ENCODE results near the gene FGF18. TPM values are rescaled to one million over a fixed set of nuclear protein-coding genes. Genes with fewer than 3 reads are reported as not detected.

FGF18 gene
- total and polyA plus RNA-seq, 9 donors: 0.27 to 7.9 (median 0.53) TPM; not detected in 1

- Histone ChIP-seq H3K27ac (no peak overlapping the region), H3K4me3 (no peak overlapping the region), H3K4me1 (ENCODE audit: insufficient read depth) (no peaks in the 10 kb centered on the region), H3K9me3 (no peaks in the 10 kb centered on the region), H3K27me3 (no peaks in the 10 kb centered on the region), H3K36me3 (no peaks in the 10 kb centered on the region)
- WGBS, 3 donors: 82 to 96% (median 95%) methylated on average over 4 of the region's 4 CpGs
- DNase-seq: no peak
- intact Hi-C loops (cut with DNase I): no loop called here
- TF ChIP-seq POLR2A (IDR thresholded peaks at IDR 0.05) (no peak), EP300 (IDR thresholded peaks at IDR 0.05) (no peak)
- TF ChIP-seq, protein P1, sequence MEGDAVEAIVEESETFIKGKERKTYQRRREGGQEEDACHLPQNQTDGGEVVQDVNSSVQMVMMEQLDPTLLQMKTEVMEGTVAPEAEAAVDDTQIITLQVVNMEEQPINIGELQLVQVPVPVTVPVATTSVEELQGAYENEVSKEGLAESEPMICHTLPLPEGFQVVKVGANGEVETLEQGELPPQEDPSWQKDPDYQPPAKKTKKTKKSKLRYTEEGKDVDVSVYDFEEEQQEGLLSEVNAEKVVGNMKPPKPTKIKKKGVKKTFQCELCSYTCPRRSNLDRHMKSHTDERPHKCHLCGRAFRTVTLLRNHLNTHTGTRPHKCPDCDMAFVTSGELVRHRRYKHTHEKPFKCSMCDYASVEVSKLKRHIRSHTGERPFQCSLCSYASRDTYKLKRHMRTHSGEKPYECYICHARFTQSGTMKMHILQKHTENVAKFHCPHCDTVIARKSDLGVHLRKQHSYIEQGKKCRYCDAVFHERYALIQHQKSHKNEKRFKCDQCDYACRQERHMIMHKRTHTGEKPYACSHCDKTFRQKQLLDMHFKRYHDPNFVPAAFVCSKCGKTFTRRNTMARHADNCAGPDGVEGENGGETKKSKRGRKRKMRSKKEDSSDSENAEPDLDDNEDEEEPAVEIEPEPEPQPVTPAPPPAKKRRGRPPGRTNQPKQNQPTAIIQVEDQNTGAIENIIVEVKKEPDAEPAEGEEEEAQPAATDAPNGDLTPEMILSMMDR (IDR thresholded peaks at IDR 0.05): no peak
Measured at GRCh38 chr5:171482434-171482730, 62.9 kb downstream of the FGF18 start.

DNA sequence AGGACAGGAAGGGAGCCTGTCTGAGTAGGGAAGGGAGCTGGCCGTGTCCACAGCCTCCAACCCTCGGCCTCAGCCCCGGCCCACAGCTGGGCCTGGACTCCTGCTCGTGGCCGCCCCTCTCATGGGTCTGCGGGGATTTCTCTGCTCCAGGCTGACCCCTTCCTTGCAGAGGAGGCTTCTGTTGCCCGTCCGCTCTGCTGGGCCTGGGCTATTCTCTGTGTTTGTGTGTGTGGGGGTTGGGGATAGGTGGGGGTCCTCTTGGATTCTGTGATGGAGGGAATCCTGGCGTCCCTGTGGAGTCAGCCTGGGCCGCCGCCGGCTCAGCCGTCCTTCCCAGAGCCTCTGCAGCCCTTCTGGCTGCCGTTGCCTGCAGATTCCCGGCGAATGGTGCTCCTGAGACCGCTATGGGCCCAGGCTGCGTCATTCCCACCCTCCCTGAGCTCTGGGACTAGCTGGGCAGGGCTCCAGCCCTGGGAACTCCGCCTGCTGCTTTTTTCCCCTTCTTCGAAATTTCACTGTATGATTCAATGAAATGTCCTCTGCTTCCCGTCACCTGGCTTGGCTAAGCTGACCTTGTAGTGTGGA is 64.2 kb downstream of the FGF18 start:
- Histone ChIP-seq H3K9me3 (no peaks in the 10 kb centered on the region), H3K4me3 (no peak overlapping the region), H3K36me3 (no peaks in the 10 kb centered on the region), H3K27me3 (no peaks in the 10 kb centered on the region), H3K4me1 (ENCODE audit: insufficient read depth) (no peaks in the 10 kb centered on the region), H3K27ac (peak overlapping the region in 1 of 2 donors; percentile 30)
- no peak for TF ChIP-seq POLR2A (IDR thresholded peaks at IDR 0.05)
- peak; percentile 33 for TF ChIP-seq EP300 (IDR thresholded peaks at IDR 0.05)
- DNase-seq: peak; percentile 72 to 87 (median 79)
- 39 to 42% (median 41%) methylated on average over 21 of the region's 21 CpGs for WGBS, 3 donors
- intact Hi-C loops (cut with DNase I): no loop called here

DNA sequence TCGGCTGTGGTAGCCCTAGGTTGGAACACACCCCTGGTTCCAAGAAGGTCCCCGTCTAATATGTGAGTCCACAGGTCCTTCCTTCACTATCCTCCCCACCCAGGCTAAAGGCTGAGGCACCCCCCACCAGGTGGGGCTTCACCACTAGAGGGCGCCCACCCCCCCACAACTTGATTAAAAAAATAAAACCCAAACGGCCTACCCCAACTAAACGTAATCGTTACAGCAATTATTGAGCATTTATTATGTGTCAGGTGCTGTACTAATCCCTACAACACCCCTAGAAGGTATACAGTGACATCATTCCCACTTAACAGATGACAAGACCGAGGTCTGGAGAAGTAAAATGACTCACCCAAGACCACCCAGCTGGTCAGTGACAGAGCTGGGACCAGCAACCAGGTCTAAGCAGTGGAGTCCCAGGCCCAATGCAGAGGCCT is 65.0 kb downstream of the FGF18 start:
- TF ChIP-seq, protein P1 (IDR thresholded peaks at IDR 0.05): peak in 1 of 3 donors; percentile 30
- no peak for TF ChIP-seq EP300 (IDR thresholded peaks at IDR 0.05)
- intact Hi-C loops (cut with DNase I): no loop called here
- Histone ChIP-seq H3K4me3 (no peak overlapping the region), H3K9me3 (no peaks in the 10 kb centered on the region), H3K27me3 (no peaks in the 10 kb centered on the region), H3K36me3 (no peaks in the 10 kb centered on the region), H3K27ac (no peak overlapping the region), H3K4me1 (ENCODE audit: insufficient read depth) (no peaks in the 10 kb centered on the region)
- peak in 3 of 5 donors; percentile 33 to 44 (median 33) for DNase-seq
- 34 to 50% (median 41%) methylated on average over 7 of the region's 7 CpGs for WGBS, 3 donors

- intact Hi-C loops (cut with DNase I): no loop called here
- H3K27ac ChIP-seq: no peak overlapping the region
- no peak for DNase-seq
- H3K27me3 ChIP-seq: no peaks in the 10 kb centered on the region
- WGBS, 3 donors: 83 to 95% (median 89%) methylated on average over 4 of the region's 4 CpGs
- TF ChIP-seq POLR2A (IDR thresholded peaks at IDR 0.05) (no peak), EP300 (IDR thresholded peaks at IDR 0.05) (no peak)
- TF ChIP-seq, protein P1 (IDR thresholded peaks at IDR 0.05): no peak
- no peak overlapping the region for H3K4me3 ChIP-seq
- no peaks in the 10 kb centered on the region for H3K9me3 ChIP-seq
- no peaks in the 10 kb centered on the region for H3K4me1 ChIP-seq (ENCODE audit: insufficient read depth)
- no peaks in the 10 kb centered on the region for H3K36me3 ChIP-seq
Measured at GRCh38 chr5:171485668-171486067, 66.2 kb downstream of the FGF18 start.

GRCh38 chr5:171486613-171487012 is 67.2 kb downstream of the FGF18 start:
- H3K4me1 ChIP-seq (ENCODE audit: insufficient read depth): no peaks in the 10 kb centered on the region
- H3K27ac ChIP-seq: no peak overlapping the region
- H3K4me3 ChIP-seq: no peak overlapping the region
- H3K27me3 ChIP-seq: no peaks in the 10 kb centered on the region
- no peak for DNase-seq
- intact Hi-C loops (cut with DNase I): no loop called here
- TF ChIP-seq POLR2A (IDR thresholded peaks at IDR 0.05) (no peak), EP300 (IDR thresholded peaks at IDR 0.05) (no peak)
- TF ChIP-seq, protein P1 (IDR thresholded peaks at IDR 0.05): no peak
- H3K36me3 ChIP-seq: no peaks in the 10 kb centered on the region
- H3K9me3 ChIP-seq: no peaks in the 10 kb centered on the region
- WGBS, 3 donors: 83 to 87% (median 86%) methylated on average over 4 of the region's 4 CpGs
